HepG2 (cell line): ENCODE measurements around the gene FGD4. TPM values are rescaled to one million over a fixed set of nuclear protein-coding genes. Genes with fewer than 3 reads are reported as not detected.

Experiments used
- ATAC-seq: fragments of 200-7000 bp; cut with Tn5 transposase; 3 replicates; pipeline ENCODE4 v1.9.1; 2020; ENCODE audit warnings: mild to moderate bottlenecking, moderate library complexity
- BruUV-seq: library from RNA; stranded (reverse); fragments of 400-500 nt; replicated peaks from 2 replicates; lab custom pipeline; 2021; lab: Mats Ljungman, UMichigan
- CTCF ChIA-PET: fragments of 300-600 bp; formaldehyde crosslinking; extraction: SDS; loops from one replicate; lab custom pipeline; 2021; ENCODE audit warnings: low total read pairs, inconsistent platforms, low intra/inter-chr PET ratio; lab: Yijun Ruan, JAX
- POLR2A ChIA-PET: fragments of 350-600 bp; sonication (Branson Sonifier 250); formaldehyde crosslinking; loops from one replicate; lab custom pipeline; 2020; ENCODE audit warnings: antibody characterized with exemption, inconsistent platforms; lab: Yijun Ruan, JAX
- DNase-seq: peaks from one replicate; pipeline ENCODE4 v3.0.0-alpha.2; 2015; ENCODE audit warnings: low spot score
- FAIRE-seq: peaks from 3 replicates; lab custom pipeline; 2011; peaks lifted over from hg19 to GRCh38; lab: Jason Lieb, UNC
- H2AFZ ChIP-seq: one replicate; pipeline ENCODE4 v1.6.1; 2011; ENCODE audit warnings: low read length, inconsistent platforms
- H3K27ac ChIP-seq: fragments of 300-600 bp; 3 replicates; pipeline ENCODE4 v1.8.0; 2011; ENCODE audit warnings: mixed run types, mild to moderate bottlenecking, mixed read lengths, low read length, inconsistent platforms; ENCODE audit not compliant: insufficient read depth; ENCODE audit errors: extremely low read length
- H3K27me3 ChIP-seq, 2 experiments: fragments of 200-600 bp in 1 of 2; 2 replicates in 1 of 2; 3 replicates in 1 of 2; pipeline versions ENCODE4 v1.6.0 to v1.8.0; 2011; ENCODE audit warnings: low read length in 2 of 2, mild to moderate bottlenecking in 2 of 2, moderate library complexity in 2 of 2, inconsistent platforms in 1 of 2; ENCODE audit not compliant: insufficient read depth in 2 of 2, control insufficient read depth in 1 of 2
- H3K36me3 ChIP-seq, 2 experiments: fragments of 200-600 bp in 1 of 2; replicated peaks in 1 of 2; 2 replicates in 1 of 2; 3 replicates in 1 of 2; pipeline versions ENCODE4 v1.5.1 to v1.8.0; 2011; ENCODE audit warnings: low read length in 2 of 2, inconsistent platforms in 1 of 2; ENCODE audit not compliant: insufficient read depth in 2 of 2, control insufficient read depth in 1 of 2
- H3K4me1 ChIP-seq: 2 replicates; pipeline ENCODE4 v1.5.1; 2012; ENCODE audit warnings: low read length, inconsistent platforms; ENCODE audit not compliant: insufficient read depth
- H3K4me2 ChIP-seq: 2 replicates; pipeline ENCODE4 v1.6.0; 2011; ENCODE audit warnings: low read depth, low read length, inconsistent platforms
- H3K4me3 ChIP-seq, 3 experiments: fragments of 200-600 bp in 1 of 3; sonication (generic), shearing (Covaris generic) in 1 of 3; replicated peaks in 1 of 3; 2 replicates each; pipeline ENCODE4 v1.5.1; 2011 to 2016; ENCODE audit warnings: low read length in 3 of 3, inconsistent platforms in 2 of 3, low read depth in 2 of 3, mild to moderate bottlenecking in 2 of 3, control low read depth in 1 of 3, mixed read lengths in 1 of 3; ENCODE audit not compliant: insufficient read depth in 1 of 3
- H3K79me2 ChIP-seq: one replicate; pipeline ENCODE4 v1.6.1; 2011; ENCODE audit warnings: low read length, inconsistent platforms; ENCODE audit not compliant: insufficient read depth
- H3K9ac ChIP-seq: 2 replicates; pipeline ENCODE4 v1.6.0; 2011; ENCODE audit warnings: mild to moderate bottlenecking, low read depth, low read length, inconsistent platforms; ENCODE audit not compliant: insufficient read depth
- H3K9me3 ChIP-seq: 2 replicates; pipeline ENCODE4 v1.5.1; 2012; ENCODE audit warnings: mild to moderate bottlenecking, low read length
- H4K20me1 ChIP-seq: 2 replicates; pipeline ENCODE4 v1.6.0; 2011; ENCODE audit warnings: inconsistent platforms, mild to moderate bottlenecking, low read length, moderate library complexity; ENCODE audit not compliant: insufficient read depth
- CTCF ChIP-seq: sonication (generic); formaldehyde crosslinking; IDR thresholded peaks from 2 replicates; pipeline ENCODE4 v1.5.0; 2020; ENCODE audit warnings: mild to moderate bottlenecking, missing genetic modification reagents, moderate library complexity
- EZH2 ChIP-seq: conservative IDR thresholded peaks from 2 replicates; pipeline ENCODE4 v1.6.1; 2012; ENCODE audit warnings: mild to moderate bottlenecking, low read depth, low read length, moderate library complexity
- FOXC1 ChIP-seq: sonication (generic); formaldehyde crosslinking; IDR thresholded peaks from 2 replicates; pipeline ENCODE4 v1.8.0; 2022; ENCODE audit warnings: mild to moderate bottlenecking, missing genetic modification reagents, borderline replicate concordance
- FOXJ3 ChIP-seq: sonication (generic); formaldehyde crosslinking; IDR thresholded peaks from 2 replicates; pipeline ENCODE4 v1.4.0; 2020; ENCODE audit warnings: missing genetic modification reagents, mild to moderate bottlenecking, borderline replicate concordance
- HMGXB3 ChIP-seq: sonication (generic); formaldehyde crosslinking; IDR thresholded peaks from 2 replicates; pipeline ENCODE4 v1.4.0; 2020; ENCODE audit warnings: missing genetic modification reagents, borderline replicate concordance
- KMT2A ChIP-seq: sonication (generic); formaldehyde crosslinking; IDR thresholded peaks from 2 replicates; pipeline ENCODE4 v1.4.0; 2020; ENCODE audit warnings: missing genetic modification reagents
- MBD4 ChIP-seq: IDR thresholded peaks from 2 replicates; pipeline ENCODE4 v1.6.1; 2012; ENCODE audit warnings: low read length, inconsistent platforms, borderline replicate concordance
- MYNN ChIP-seq: sonication (generic); formaldehyde crosslinking; IDR thresholded peaks from 2 replicates; pipeline ENCODE4 v1.4.0; 2020; ENCODE audit warnings: mild to moderate bottlenecking, low read depth, missing genetic modification reagents
- THYN1 ChIP-seq: sonication (generic); formaldehyde crosslinking; IDR thresholded peaks from 2 replicates; pipeline ENCODE4 v1.8.1; 2023; ENCODE audit warnings: low read depth, mild to moderate bottlenecking, moderate library complexity, missing genetic modification reagents, borderline replicate concordance
- ZBTB34 ChIP-seq: sonication (generic); formaldehyde crosslinking; IDR thresholded peaks from 2 replicates; pipeline ENCODE4 v1.8.0; 2022; ENCODE audit warnings: mild to moderate bottlenecking, missing genetic modification reagents
- ZFP41 ChIP-seq: sonication (generic); formaldehyde crosslinking; IDR thresholded peaks from 2 replicates; pipeline ENCODE4 v1.4.0; 2020; ENCODE audit warnings: mild to moderate bottlenecking, missing genetic modification reagents, borderline replicate concordance
- ZMAT3 ChIP-seq: sonication (generic); formaldehyde crosslinking; conservative IDR thresholded peaks from 2 replicates; pipeline ENCODE4 v1.7.0; 2021; ENCODE audit warnings: missing genetic modification reagents
- ZNF101 ChIP-seq: sonication (generic); formaldehyde crosslinking; IDR thresholded peaks from 2 replicates; pipeline ENCODE4 v1.4.0; 2020; ENCODE audit warnings: mild to moderate bottlenecking, low read depth, missing genetic modification reagents, borderline replicate concordance
- WGBS: methylation state at CpG from one replicate; pipeline ENCODE4 v1.1.6; 2017; ENCODE audit warnings: low lambda C conversion rate; 5-methylcytosine and 5-hydroxymethylcytosine counted together
- in situ Hi-C: cut with HindIII; loops from 2 replicates; pipeline ENCODE4 v1.10.0; 2017; ENCODE audit warnings: low pct_unique_long_range_greater_than_20kb; ENCODE audit not compliant: extremely low pct_ligation_motif_present
- intact Hi-C: fragments of 100-400 bp; cut with micrococcal nuclease; formaldehyde crosslinking; loops from one replicate; pipeline ENCODE4 v1.10.0; 2022; ENCODE audit not compliant: unreplicated experiment
- polyA plus RNA-seq, 8 experiments: library from polyadenylated mRNA; depleted of rRNA in 3 of 8; stranded (reverse) in 7 of 8; unstranded in 1 of 8; fragments of >200 nt; fragmentation: Illumina TruSeq in 4 of 8; extraction: Trizol in 4 of 8; gene quantifications; 2 replicates each; pipeline versions ENCODE4 v1.2.1 to v1.2.3, GENCODE V29; 2011 to 2016; ENCODE audit warnings: low read depth in 4 of 8, missing spikeins in 1 of 8, mixed read lengths in 1 of 8; ENCODE audit not compliant: insufficient read depth in 1 of 8
- total RNA-seq, 5 experiments: library from RNA; depleted of rRNA; stranded (reverse); fragments of >200 nt; fragmentation: Illumina TruSeq; extraction: Trizol; gene quantifications; 2 replicates each; pipeline ENCODE4 v1.2.3, GENCODE V29; 2016; ENCODE audit warnings: low read depth in 1 of 5

Gene FGD4
- total and polyA plus RNA-seq, 2 of the 13 experiments (the other 11 are each of a cell fraction or from before 2014, with no cell fraction given): 4.6 to 6.6 TPM

GRCh38 chr12:32690927-32691326 lies 291.6 kb downstream of the FGD4 start (continued):
- no peak for TF ChIP-seq HMGXB3 (CRISPR knock-in tag)
- no peak for TF ChIP-seq THYN1 (CRISPR knock-in tag)
- TF ChIP-seq MBD4: no peak
- no peak for TF ChIP-seq EZH2
- TF ChIP-seq ZFP41: no peak
- TF ChIP-seq MYNN (CRISPR knock-in tag): no peak
- TF ChIP-seq, all 625 proteins: peak for 0

GRCh38 chr12:32692358-32692757 lies 293.0 kb downstream of the FGD4 start:
- DNase-seq (no peak), ATAC-seq (no peak), FAIRE-seq (no peak)
- H3K79me2 ChIP-seq: peaks cover 87% of the 10 kb centered on the region
- H3K9me3 ChIP-seq: no peaks in the 10 kb centered on the region; the same call in 1 of the 2 replicates
- H3K4me3 ChIP-seq: no peak overlapping the region
- ChIA-PET CTCF (no interaction called here), POLR2A (no interaction called here)
- peaks cover 2 to 9% of the 10 kb centered on the region in 2 experiments; a peak in 3 of 5 replicates for H3K36me3 ChIP-seq
- in situ Hi-C loops: no loop called here
- intact Hi-C loops: no loop called here
- no TSS peak for BruUV-seq
- no peaks in the 10 kb centered on the region for H3K4me1 ChIP-seq
- H4K20me1 ChIP-seq: no peaks in the 10 kb centered on the region
- no peak overlapping the region for H3K4me2 ChIP-seq
- no peak overlapping the region for H2AFZ ChIP-seq
- no peaks in the 10 kb centered on the region for H3K27me3 ChIP-seq
- no peak overlapping the region for H3K9ac ChIP-seq
- H3K27ac ChIP-seq: no peak overlapping the region
- 100% methylated on average over 1 of the region's 1 CpG for WGBS
- TF ChIP-seq FOXJ3 (no peak), ZNF101 (CRISPR knock-in tag) (no peak), KMT2A (CRISPR knock-in tag) (no peak), CTCF (CRISPR knock-in tag) (no peak), FOXC1 (CRISPR knock-in tag) (no peak), ZMAT3 (CRISPR knock-in tag) (no peak), ZBTB34 (CRISPR knock-in tag) (no peak)
